ENCODE results near the gene CPNE5.

DNA sequence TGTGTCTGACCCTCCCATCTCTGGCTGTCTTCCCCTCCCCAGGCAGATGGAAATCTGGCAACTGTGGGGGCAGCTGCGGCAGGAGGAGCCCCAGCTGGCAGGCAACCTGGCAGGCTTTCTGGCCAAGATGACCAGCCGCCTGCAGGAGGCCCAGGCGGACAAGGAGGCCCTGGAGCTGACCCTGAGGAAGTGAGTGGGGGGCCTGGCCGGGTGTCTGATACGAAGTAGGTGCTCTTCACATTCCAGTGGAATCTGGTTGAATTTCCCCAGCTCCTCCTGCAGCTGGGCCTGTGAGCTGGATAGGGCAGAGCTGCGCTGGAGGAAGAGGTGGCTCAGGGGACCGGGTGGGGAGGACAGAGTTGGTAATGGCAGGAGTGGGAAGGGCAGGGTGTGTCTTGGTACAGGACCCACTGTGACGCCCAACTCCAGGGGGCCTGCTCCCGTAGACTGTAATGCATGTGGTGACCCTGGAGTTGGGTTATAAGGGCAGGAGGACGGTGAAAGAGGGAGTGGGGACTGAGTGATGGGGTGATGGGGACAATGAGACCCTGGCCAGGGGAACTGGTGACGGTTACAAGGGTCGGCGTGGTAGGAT lies 121.9 kb downstream of the CPNE5 start:
- TF ChIP-seq, protein P1, sequence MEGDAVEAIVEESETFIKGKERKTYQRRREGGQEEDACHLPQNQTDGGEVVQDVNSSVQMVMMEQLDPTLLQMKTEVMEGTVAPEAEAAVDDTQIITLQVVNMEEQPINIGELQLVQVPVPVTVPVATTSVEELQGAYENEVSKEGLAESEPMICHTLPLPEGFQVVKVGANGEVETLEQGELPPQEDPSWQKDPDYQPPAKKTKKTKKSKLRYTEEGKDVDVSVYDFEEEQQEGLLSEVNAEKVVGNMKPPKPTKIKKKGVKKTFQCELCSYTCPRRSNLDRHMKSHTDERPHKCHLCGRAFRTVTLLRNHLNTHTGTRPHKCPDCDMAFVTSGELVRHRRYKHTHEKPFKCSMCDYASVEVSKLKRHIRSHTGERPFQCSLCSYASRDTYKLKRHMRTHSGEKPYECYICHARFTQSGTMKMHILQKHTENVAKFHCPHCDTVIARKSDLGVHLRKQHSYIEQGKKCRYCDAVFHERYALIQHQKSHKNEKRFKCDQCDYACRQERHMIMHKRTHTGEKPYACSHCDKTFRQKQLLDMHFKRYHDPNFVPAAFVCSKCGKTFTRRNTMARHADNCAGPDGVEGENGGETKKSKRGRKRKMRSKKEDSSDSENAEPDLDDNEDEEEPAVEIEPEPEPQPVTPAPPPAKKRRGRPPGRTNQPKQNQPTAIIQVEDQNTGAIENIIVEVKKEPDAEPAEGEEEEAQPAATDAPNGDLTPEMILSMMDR (IDR thresholded peaks at IDR 0.05) = no peak
- TF ChIP-seq POLR2AphosphoS5 (IDR thresholded peaks at IDR 0.05) = no peak

Measured in stomach (tissue), 4 donors.